ENCODE measurements around the gene SMIM23.

Gene SMIM23

GRCh38 chr5:171821286-171821685 is 35.7 kb downstream of the SMIM23 start:
- no peak for DNase-seq

- DNase-seq, result no peak
Observed at GRCh38 chr5:171823269-171823668, 37.7 kb downstream of the SMIM23 start.

- DNase-seq, result no peak
Observed at GRCh38 chr5:171825051-171825450, 39.4 kb downstream of the SMIM23 start.

GRCh38 chr5:171826132-171826531 is 40.5 kb downstream of the SMIM23 start:
- DNase-seq, result no peak

GRCh38 chr5:171827162-171827561 is 41.5 kb downstream of the SMIM23 start:
- no peak for DNase-seq

- no peak for DNase-seq
Observed at GRCh38 chr5:171830686-171831085, 45.1 kb downstream of the SMIM23 start.

- DNase-seq, result no peak
Observed at GRCh38 chr5:171832775-171833174, 47.2 kb downstream of the SMIM23 start.

GRCh38 chr5:171834461-171834860 is 48.8 kb downstream of the SMIM23 start:
- DNase-seq, result no peak

- DNase-seq, result no peak
Observed at GRCh38 chr5:171835066-171835465, 49.4 kb downstream of the SMIM23 start.

- no peak for DNase-seq
Observed at GRCh38 chr5:171837522-171837921, 51.9 kb downstream of the SMIM23 start.

GRCh38 chr5:171838066-171838465 is 52.4 kb downstream of the SMIM23 start:
- no peak for DNase-seq

- no peak for DNase-seq
Observed at GRCh38 chr5:171839112-171839511, 53.5 kb downstream of the SMIM23 start.

GRCh38 chr5:171840066-171840465 is 54.4 kb downstream of the SMIM23 start:
- no peak for DNase-seq
